GM13977 (cell line): ENCODE measurements around the gene EVX1.

ENCODE experiments used
- DNase-seq: peaks from one replicate; pipeline ENCODE4 v3.0.0; 2012; ENCODE audit warnings: low spot score
- in situ Hi-C: fragments of 300-500 bp; cut with MboI; formaldehyde crosslinking; loops from one replicate; pipeline ENCODE4 v1.12.0; 2022; ENCODE audit warnings: low sequenced_read_pairs, low pct_unique_long_range_greater_than_20kb, mixed read lengths, inconsistent platforms; ENCODE audit not compliant: unreplicated experiment
- TF ChIP-seq, protein P1 (sequence below): IDR thresholded peaks from 2 replicates; pipeline ENCODE4 v1.5.1; 2012; ENCODE audit warnings: mild to moderate bottlenecking, control low read depth; ENCODE audit not compliant: insufficient read depth; ENCODE audit errors: extremely low read depth, missing control alignments

Gene EVX1

DNA sequence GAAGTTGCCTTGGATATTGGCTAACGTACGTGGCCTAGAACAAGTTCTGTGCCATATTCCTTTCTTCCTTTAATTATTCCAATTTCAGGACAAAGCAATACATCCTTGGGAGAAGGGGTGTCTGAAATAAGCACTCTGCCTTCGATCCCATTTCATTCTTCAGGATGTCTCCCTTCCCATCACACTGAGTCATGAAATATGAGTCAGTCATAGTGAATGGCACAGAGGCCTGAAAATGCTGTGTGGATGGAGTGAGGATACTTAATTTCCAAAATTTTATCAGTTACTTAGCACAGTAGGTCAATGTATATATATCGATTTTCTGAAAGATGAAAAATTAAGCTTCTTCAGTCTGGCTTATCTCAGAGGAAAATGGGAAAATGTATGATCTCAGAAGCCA is 19.5 kb downstream of the EVX1 start:
- TF ChIP-seq, protein P1, sequence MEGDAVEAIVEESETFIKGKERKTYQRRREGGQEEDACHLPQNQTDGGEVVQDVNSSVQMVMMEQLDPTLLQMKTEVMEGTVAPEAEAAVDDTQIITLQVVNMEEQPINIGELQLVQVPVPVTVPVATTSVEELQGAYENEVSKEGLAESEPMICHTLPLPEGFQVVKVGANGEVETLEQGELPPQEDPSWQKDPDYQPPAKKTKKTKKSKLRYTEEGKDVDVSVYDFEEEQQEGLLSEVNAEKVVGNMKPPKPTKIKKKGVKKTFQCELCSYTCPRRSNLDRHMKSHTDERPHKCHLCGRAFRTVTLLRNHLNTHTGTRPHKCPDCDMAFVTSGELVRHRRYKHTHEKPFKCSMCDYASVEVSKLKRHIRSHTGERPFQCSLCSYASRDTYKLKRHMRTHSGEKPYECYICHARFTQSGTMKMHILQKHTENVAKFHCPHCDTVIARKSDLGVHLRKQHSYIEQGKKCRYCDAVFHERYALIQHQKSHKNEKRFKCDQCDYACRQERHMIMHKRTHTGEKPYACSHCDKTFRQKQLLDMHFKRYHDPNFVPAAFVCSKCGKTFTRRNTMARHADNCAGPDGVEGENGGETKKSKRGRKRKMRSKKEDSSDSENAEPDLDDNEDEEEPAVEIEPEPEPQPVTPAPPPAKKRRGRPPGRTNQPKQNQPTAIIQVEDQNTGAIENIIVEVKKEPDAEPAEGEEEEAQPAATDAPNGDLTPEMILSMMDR: no peak
- in situ Hi-C loops: no loop called here
- no peak for DNase-seq

- no peak for DNase-seq
- in situ Hi-C loops: no loop called here
- TF ChIP-seq, protein P1: no peak
These were observed 21.2 kb downstream of the EVX1 start for GRCh38 chr7:27263781-27264180.

DNA sequence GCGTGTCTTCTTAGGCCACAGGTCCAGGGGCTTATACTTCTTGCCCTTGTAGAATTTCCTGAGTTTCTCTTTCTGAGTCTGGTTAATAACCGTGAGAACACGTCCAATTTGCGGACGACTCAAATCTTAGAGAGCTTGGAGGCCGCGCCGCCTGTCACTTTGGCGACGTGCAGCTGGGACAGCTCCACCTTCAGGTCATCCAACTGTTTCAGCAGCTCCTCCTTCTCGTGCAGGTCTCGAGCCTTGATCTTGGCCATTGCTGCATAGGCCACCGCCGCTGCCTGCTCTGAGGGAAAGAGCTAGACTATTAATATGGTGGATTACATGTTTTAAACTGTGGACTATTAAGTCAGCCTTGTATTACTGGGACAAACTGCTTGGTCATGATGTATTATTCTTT is 26.9 kb downstream of the EVX1 start:
- in situ Hi-C loops: no loop called here
- DNase-seq: no peak
- TF ChIP-seq, protein P1: no peak

- DNase-seq: no peak
- in situ Hi-C loops: no loop called here
- TF ChIP-seq, protein P1: no peak
These were observed 28.8 kb downstream of the EVX1 start for GRCh38 chr7:27271384-27271783.

DNA sequence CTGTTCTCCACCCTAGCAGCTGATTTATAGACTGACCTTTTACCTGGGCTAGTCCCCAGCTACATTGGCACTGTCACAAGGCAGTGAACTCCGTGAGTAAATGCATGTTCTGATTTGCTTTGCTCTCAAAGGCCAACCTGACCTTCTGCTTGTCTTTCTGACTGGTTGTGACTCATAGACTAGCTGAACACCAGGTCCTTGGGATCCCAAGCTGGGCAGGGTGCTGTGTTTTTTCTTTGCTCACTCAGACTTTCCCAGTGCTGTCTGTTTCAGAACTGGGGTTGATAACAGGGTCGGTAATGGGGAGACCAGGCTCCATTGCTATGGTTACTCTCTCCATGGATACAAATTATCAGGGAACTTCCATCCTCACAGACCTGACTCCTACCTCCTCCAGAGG is 35.0 kb downstream of the EVX1 start:
- TF ChIP-seq, protein P1: no peak
- in situ Hi-C loops: no loop called here
- no peak for DNase-seq

- TF ChIP-seq, protein P1: no peak
- DNase-seq: no peak
- in situ Hi-C loops: no loop called here
These were observed 41.0 kb downstream of the EVX1 start for GRCh38 chr7:27283558-27283957.

GRCh38 chr7:27295236-27295635 is 52.6 kb downstream of the EVX1 start:
- in situ Hi-C loops: no loop called here
- DNase-seq: no peak
- TF ChIP-seq, protein P1: no peak
